Astrocyte (in vitro differentiated cells and primary cell): Measurements from ENCODE around the gene ELAVL3. TPM values are rescaled to one million over a fixed set of nuclear protein-coding genes. Genes with fewer than 3 reads are reported as not detected.

Source experiments
- DNase-seq: peaks from one replicate; pipeline ENCODE4 v3.0.0-alpha.2; 2010; ENCODE audit warnings: low read depth
- FAIRE-seq: peaks from 2 replicates; lab custom pipeline; 2011; peaks lifted over from hg19 to GRCh38; lab: Jason Lieb, UNC
- H2AFZ ChIP-seq: 2 replicates; pipeline ENCODE4 v1.6.0; 2012; ENCODE audit warnings: low read depth, low read length, inconsistent platforms
- H3K27ac ChIP-seq: 2 replicates; pipeline ENCODE4 v1.5.1; 2011; ENCODE audit warnings: low read depth, low read length, inconsistent platforms
- H3K27me3 ChIP-seq: 2 replicates; pipeline ENCODE4 v1.6.0; 2011; ENCODE audit warnings: low read length, inconsistent platforms; ENCODE audit not compliant: insufficient read depth
- H3K36me3 ChIP-seq: 2 replicates; pipeline ENCODE4 v1.5.1; 2011; ENCODE audit warnings: low read length, inconsistent platforms; ENCODE audit not compliant: insufficient read depth
- H3K4me1 ChIP-seq: 2 replicates; pipeline ENCODE4 v1.5.1; 2011; ENCODE audit warnings: low read length, inconsistent platforms; ENCODE audit not compliant: insufficient read depth
- H3K4me2 ChIP-seq: 2 replicates; pipeline ENCODE4 v1.6.0; 2012; ENCODE audit warnings: low read length, inconsistent platforms
- H3K4me3 ChIP-seq: 2 replicates; pipeline ENCODE4 v1.5.1; 2011; ENCODE audit warnings: low read depth, mild to moderate bottlenecking, low read length, inconsistent platforms; ENCODE audit not compliant: insufficient read depth
- H3K79me2 ChIP-seq: 2 replicates; pipeline ENCODE4 v1.6.0; 2012; ENCODE audit warnings: mild to moderate bottlenecking, low read length, inconsistent platforms; ENCODE audit not compliant: insufficient read depth
- H3K9ac ChIP-seq: 2 replicates; pipeline ENCODE4 v1.6.0; 2012; ENCODE audit warnings: mild to moderate bottlenecking, low read length, inconsistent platforms
- H3K9me3 ChIP-seq: 2 replicates; pipeline ENCODE4 v1.5.1; 2012; ENCODE audit warnings: low read depth, mild to moderate bottlenecking, low read length, inconsistent platforms; ENCODE audit not compliant: insufficient read depth
- H4K20me1 ChIP-seq: 2 replicates; pipeline ENCODE4 v1.6.0; 2012; ENCODE audit warnings: low read length, inconsistent platforms; ENCODE audit not compliant: insufficient read depth
- H3K27ac Mint-ChIP-seq: one replicate; pipeline ENCODE4 v1.8.0; 2021; ENCODE audit warnings: mild to moderate bottlenecking, mixed read lengths; ENCODE audit not compliant: unreplicated experiment
- H3K27me3 Mint-ChIP-seq: one replicate; pipeline ENCODE4 v1.8.0; 2021; ENCODE audit warnings: low read depth, mixed read lengths; ENCODE audit not compliant: unreplicated experiment
- H3K36me3 Mint-ChIP-seq: one replicate; pipeline ENCODE4 v1.8.0; 2021; ENCODE audit warnings: low read depth, mixed read lengths; ENCODE audit not compliant: unreplicated experiment
- H3K4me1 Mint-ChIP-seq: one replicate; pipeline ENCODE4 v1.8.0; 2021; ENCODE audit warnings: low read depth, mixed read lengths; ENCODE audit not compliant: unreplicated experiment
- H3K4me3 Mint-ChIP-seq: one replicate; pipeline ENCODE4 v1.8.0; 2021; ENCODE audit warnings: mild to moderate bottlenecking, moderate library complexity, mixed read lengths; ENCODE audit not compliant: unreplicated experiment
- H3K9me3 Mint-ChIP-seq: one replicate; pipeline ENCODE4 v1.8.0; 2021; ENCODE audit warnings: mild to moderate bottlenecking, mixed read lengths; ENCODE audit not compliant: unreplicated experiment
- CTCF ChIP-seq: IDR thresholded peaks from 2 replicates; pipeline ENCODE4 v1.5.1; 2011; ENCODE audit warnings: low read depth, mild to moderate bottlenecking, inconsistent platforms, low read length, moderate library complexity; ENCODE audit not compliant: insufficient read depth
- EZH2 ChIP-seq: IDR thresholded peaks from 2 replicates; pipeline ENCODE4 v1.6.1; 2012; ENCODE audit warnings: mild to moderate bottlenecking, low read length, inconsistent platforms; ENCODE audit not compliant: insufficient read depth
- total RNA-seq: library from RNA; stranded (reverse); gene quantifications from 2 replicates; pipeline ENCODE4 v1.2.1, GENCODE V29; 2021

The ELAVL3 gene
- total RNA-seq, 1 donor from 2014 or later: not detected

- FAIRE-seq: peak; percentile 59
- no peaks in the 10 kb centered on the region for H3K36me3 Mint-ChIP-seq
Observed at GRCh38 chr19:11528551-11529341, 47.9 kb upstream of the ELAVL3 start, which contains the start of gene ECSIT. TSS of gene ECSIT (minus strand) at chr19:11529134. CDS start at chr19:11519170, 9,964 bp downstream.

GRCh38 chr19:11519138-11519537 is 38.3 kb upstream of the ELAVL3 start:
- Histone ChIP-seq H3K9ac (no peak overlapping the region), H3K79me2 (no peaks in the 10 kb centered on the region), H4K20me1 (no peaks in the 10 kb centered on the region), H3K27me3 (no peaks in the 10 kb centered on the region), H2AFZ (no peak overlapping the region), H3K27ac (no peak overlapping the region), H3K4me3 (no peak overlapping the region), H3K36me3 (no peaks in the 10 kb centered on the region), H3K4me2 (no peak overlapping the region), H3K9me3 (no peaks in the 10 kb centered on the region), H3K4me1 (no peaks in the 10 kb centered on the region)
- Mint-ChIP-seq H3K4me3 (no peak overlapping the region), H3K27ac (no peak overlapping the region), H3K27me3 (no peaks in the 10 kb centered on the region), H3K9me3 (no peaks in the 10 kb centered on the region), H3K4me1 (no peaks in the 10 kb centered on the region), H3K36me3 (peaks cover 12% of the 10 kb centered on the region)
- FAIRE-seq (no peak), DNase-seq (no peak)
- TF ChIP-seq CTCF (no peak), EZH2 (no peak)

More at GRCh38 chr19:11528551-11529341, 47.9 kb upstream of the ELAVL3 start, which contains the start of gene ECSIT:
- H3K27me3 ChIP-seq: no peaks in the 10 kb centered on the region
- peak; percentile 95 for DNase-seq
- H3K4me1 ChIP-seq: peaks cover 21% of the 10 kb centered on the region
- TF ChIP-seq EZH2 (no peak), CTCF (no peak)
- peak within 1 kb of the TSS; percentile 98 for H3K4me3 Mint-ChIP-seq
- H3K27me3 Mint-ChIP-seq: no peaks in the 10 kb centered on the region
- peak within 1 kb of the TSS; percentile 97 for H3K27ac Mint-ChIP-seq
- peak within 1 kb of the TSS; percentile 90 for H3K27ac ChIP-seq
- no peaks in the 10 kb centered on the region for H3K9me3 Mint-ChIP-seq
- peak within 1 kb of the TSS; percentile 86 for H3K4me2 ChIP-seq
- peaks cover 13% of the 10 kb centered on the region for H3K4me1 Mint-ChIP-seq
- H3K36me3 ChIP-seq: peaks cover 2% of the 10 kb centered on the region
- H2AFZ ChIP-seq: peak within 1 kb of the TSS; percentile 81
- peak within 1 kb of the TSS; percentile 78 for H3K9ac ChIP-seq
- H3K79me2 ChIP-seq: peaks cover 15% of the 10 kb centered on the region
- peak within 1 kb of the TSS; percentile 78 for H3K4me3 ChIP-seq
- peaks cover 8% of the 10 kb centered on the region for H4K20me1 ChIP-seq
- no peaks in the 10 kb centered on the region for H3K9me3 ChIP-seq

- no peak overlapping the region for H3K27ac ChIP-seq
- Mint-ChIP-seq H3K4me3 (no peak overlapping the region), H3K27ac (no peak overlapping the region), H3K4me1 (no peaks in the 10 kb centered on the region), H3K36me3 (peaks cover 15% of the 10 kb centered on the region), H3K27me3 (no peaks in the 10 kb centered on the region), H3K9me3 (no peaks in the 10 kb centered on the region)
- no peak overlapping the region for H3K4me2 ChIP-seq
- no peak for TF ChIP-seq CTCF
- TF ChIP-seq EZH2: no peak
- no peaks in the 10 kb centered on the region for H3K79me2 ChIP-seq
- H3K4me1 ChIP-seq: no peaks in the 10 kb centered on the region
- DNase-seq: no peak
- no peaks in the 10 kb centered on the region for H3K27me3 ChIP-seq
- no peak for FAIRE-seq
- H3K4me3 ChIP-seq: no peak overlapping the region
- no peaks in the 10 kb centered on the region for H3K36me3 ChIP-seq
- no peak overlapping the region for H3K9ac ChIP-seq
- no peaks in the 10 kb centered on the region for H4K20me1 ChIP-seq
- H2AFZ ChIP-seq: no peak overlapping the region
- H3K9me3 ChIP-seq: no peaks in the 10 kb centered on the region
Observed at GRCh38 chr19:11513946-11514345, 33.1 kb upstream of the ELAVL3 start.
